AG04449 (cell line): Measurements from ENCODE around the gene PSRC1.

Experiments
- CTCF ChIA-PET: fragments of 350-600 bp; formaldehyde crosslinking; extraction: SDS; loops from one replicate; lab custom pipeline; 2021; ENCODE audit warnings: antibody characterized with exemption; lab: Yijun Ruan, JAX
- POLR2A ChIA-PET: fragments of 400-600, 350-600 bp; formaldehyde crosslinking; extraction: SDS; loops from one replicate; lab custom pipeline; 2020; ENCODE audit warnings: antibody characterized with exemption, inconsistent platforms; lab: Yijun Ruan, JAX
- DNase-seq: peaks from one replicate; pipeline ENCODE4 v3.0.0-alpha.2; 2010; ENCODE audit warnings: low read depth, low spot score
- H3K4me3 ChIP-seq: 2 replicates; pipeline ENCODE4 v1.5.1; 2011; ENCODE audit warnings: low read depth, mild to moderate bottlenecking, control low read depth, low read length
- CTCF ChIP-seq: IDR thresholded peaks from one replicate; pipeline ENCODE4 v1.5.1; 2011; ENCODE audit warnings: mild to moderate bottlenecking, moderate library complexity, low read length, control low read depth, inconsistent platforms; ENCODE audit not compliant: insufficient read depth; ENCODE audit errors: missing control alignments

Gene PSRC1

GRCh38 chr1:109262231-109263055 is 20.5 kb downstream of the PSRC1 start:
- no peak for DNase-seq
- TF ChIP-seq CTCF: no peak
- ChIA-PET CTCF (interaction anchor here (1.0 to 11.4 kb wide), 9 partner anchors 9 to 270 kb away, joined by 3 to 206 read pairs (median 24); partner anchors contain the start of genes PSRC1 and SORT1), POLR2A (no interaction called here)
- H3K4me3 ChIP-seq: no peak overlapping the region

- no peak for DNase-seq
- ChIA-PET CTCF (interaction anchor here (2.3 to 11.4 kb wide), 2 partner anchors 15 to 137 kb away, joined by 10 to 206 read pairs; partner anchors contain the start of gene SORT1), POLR2A (no interaction called here)
- TF ChIP-seq CTCF: no peak
- H3K4me3 ChIP-seq: no peak overlapping the region
Observed at GRCh38 chr1:109261578-109261977, 21.4 kb downstream of the PSRC1 start.

GRCh38 chr1:109261006-109261405 is 21.9 kb downstream of the PSRC1 start:
- no peak for DNase-seq
- CTCF ChIA-PET: interaction anchor here (1.3 to 11.4 kb wide), 3 partner anchors 10 to 138 kb away, joined by 6 to 206 read pairs (median 10); partner anchors contain the start of gene SORT1
- TF ChIP-seq CTCF: no peak
- H3K4me3 ChIP-seq: no peak overlapping the region
- POLR2A ChIA-PET: no interaction called here

GRCh38 chr1:109259674-109260557 is 23.0 kb downstream of the PSRC1 start:
- CTCF ChIA-PET: interaction anchor here (0.5 to 11.4 kb wide), 6 partner anchors 8 to 272 kb away, joined by 3 to 206 read pairs (median 8); partner anchors contain the start of gene SORT1

More at GRCh38 chr1:109259674-109260557, 23.0 kb downstream of the PSRC1 start:
- POLR2A ChIA-PET: no interaction called here
- no peak overlapping the region for H3K4me3 ChIP-seq
- no peak for DNase-seq
- no peak for TF ChIP-seq CTCF
